BJ (cell line): Measurements from ENCODE around the gene ETDC. TPM values are rescaled to one million over a fixed set of nuclear protein-coding genes. Genes with fewer than 3 reads are reported as not detected.
"Not testable (repeated sequence)": the region's sequence is repeated elsewhere in the genome, so short reads cannot be mapped to it uniquely, and the experiment has no call there.

Source experiments
- CTCF ChIA-PET: fragments of 350-600 bp; formaldehyde crosslinking; extraction: SDS; loops from one replicate; lab custom pipeline; 2021; ENCODE audit warnings: antibody characterized with exemption, inconsistent platforms; lab: Yijun Ruan, JAX
- POLR2A ChIA-PET: fragments of 300-600 bp; sonication (Branson Sonifier 250); formaldehyde crosslinking; extraction: SDS; loops from one replicate; lab custom pipeline; 2021; ENCODE audit warnings: antibody characterized with exemption; lab: Charles Lee
- DNase-seq: peaks from one replicate; pipeline ENCODE4 v3.0.0-alpha.2; 2011; ENCODE audit warnings: low read depth
- H3K27me3 ChIP-seq: 2 replicates; pipeline ENCODE4 v1.6.0; 2011; ENCODE audit warnings: low read length; ENCODE audit not compliant: control insufficient read depth, insufficient read depth
- H3K36me3 ChIP-seq: 2 replicates; pipeline ENCODE4 v1.5.1; 2011; ENCODE audit warnings: low read length; ENCODE audit not compliant: control insufficient read depth, insufficient read depth
- H3K4me3 ChIP-seq: 2 replicates; pipeline ENCODE4 v1.5.1; 2011; ENCODE audit warnings: low read depth, mild to moderate bottlenecking, control low read depth, low read length
- CTCF ChIP-seq: IDR thresholded peaks from 2 replicates; pipeline ENCODE4 v1.5.1; 2011; ENCODE audit warnings: low read depth, mild to moderate bottlenecking, control low read depth, inconsistent platforms, low read length, moderate library complexity; ENCODE audit not compliant: insufficient read depth
- polyA minus RNA-seq: library from RNA; depleted of rRNA, polyadenylated mRNA; stranded (reverse); fragments of >200 nt; gene quantifications from 2 replicates; pipeline ENCODE4 v1.2.3, GENCODE V29; 2011; rRNA and poly(A)+ RNA removed
- polyA plus RNA-seq: library from polyadenylated mRNA; depleted of rRNA; stranded (reverse); fragments of >200 nt; gene quantifications from 2 replicates; pipeline ENCODE4 v1.2.3, GENCODE V29; 2011; rRNA removed

Gene ETDC
- not detected in 2 replicates for polyA plus RNA-seq
- polyA minus RNA-seq = not detected in 2 replicates

GRCh38 chrX:135309430-135309923, at the start of gene ETDC:
Gene ETDC (plus strand): TSS chrX:135309480. CDS start chrX:135309480, 0 bp downstream.
- POLR2A ChIA-PET = no interaction called here
- Histone ChIP-seq H3K27me3 (no peaks in the 10 kb centered on the region), H3K4me3 (no peak within 1 kb of the TSS), H3K36me3 (no peaks in the 10 kb centered on the region)
- CTCF ChIA-PET = no interaction called here
- DNase-seq = no peak
- TF ChIP-seq CTCF = no peak

DNA sequence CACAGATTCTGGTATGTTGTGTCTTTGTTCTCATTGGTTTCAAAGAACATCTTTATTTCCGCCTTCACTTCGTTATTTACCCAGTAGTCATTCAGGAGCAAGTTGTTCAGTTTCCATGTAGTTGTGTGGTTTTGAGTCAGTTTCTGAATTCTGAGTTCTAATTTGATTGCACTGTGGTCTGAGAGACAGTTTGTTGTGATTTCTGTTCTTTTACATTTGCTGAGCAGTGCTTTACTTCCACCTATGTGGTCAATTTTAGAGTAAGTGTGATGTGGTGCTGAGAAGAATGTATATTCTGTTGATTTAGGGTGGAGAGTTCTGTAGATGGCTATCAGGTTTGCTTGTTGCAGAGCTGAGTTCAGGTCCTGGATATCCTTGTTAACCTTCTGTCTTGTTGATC, 48.3 kb upstream of the ETDC start:
- H3K36me3 ChIP-seq, CTCF ChIA-PET, POLR2A ChIA-PET, H3K27me3 ChIP-seq, DNase-seq, H3K4me3 ChIP-seq: not testable (repeated sequence)

GRCh38 chrX:135263376-135263775, 45.9 kb upstream of the ETDC start:
- CTCF ChIA-PET, H3K27me3 ChIP-seq, H3K36me3 ChIP-seq, DNase-seq, H3K4me3 ChIP-seq, POLR2A ChIA-PET: not testable (repeated sequence)

DNA sequence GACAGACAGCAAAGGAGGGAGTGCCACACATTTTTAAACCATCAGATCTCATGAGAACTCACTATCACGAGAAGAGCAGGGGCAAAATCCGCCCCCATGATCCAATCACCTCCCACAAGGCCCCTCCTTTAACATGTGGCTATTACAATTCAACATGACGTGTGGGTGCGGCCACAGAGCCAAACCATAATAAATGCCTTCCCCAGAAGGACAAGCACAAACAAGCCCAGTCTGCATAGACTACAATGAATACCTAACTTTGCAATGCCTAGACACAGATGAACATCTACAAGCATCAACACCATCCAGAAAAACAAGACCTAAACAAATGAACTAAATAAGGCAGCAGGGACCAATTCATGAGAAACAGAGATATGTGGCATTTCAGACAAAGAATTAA, 45.1 kb upstream of the ETDC start:
- CTCF ChIA-PET = no interaction called here
- DNase-seq = no peak
- Histone ChIP-seq H3K36me3 (no peaks in the 10 kb centered on the region), H3K27me3 (no peaks in the 10 kb centered on the region), H3K4me3 (no peak overlapping the region)
- TF ChIP-seq CTCF = no peak
- POLR2A ChIA-PET = no interaction called here

DNA sequence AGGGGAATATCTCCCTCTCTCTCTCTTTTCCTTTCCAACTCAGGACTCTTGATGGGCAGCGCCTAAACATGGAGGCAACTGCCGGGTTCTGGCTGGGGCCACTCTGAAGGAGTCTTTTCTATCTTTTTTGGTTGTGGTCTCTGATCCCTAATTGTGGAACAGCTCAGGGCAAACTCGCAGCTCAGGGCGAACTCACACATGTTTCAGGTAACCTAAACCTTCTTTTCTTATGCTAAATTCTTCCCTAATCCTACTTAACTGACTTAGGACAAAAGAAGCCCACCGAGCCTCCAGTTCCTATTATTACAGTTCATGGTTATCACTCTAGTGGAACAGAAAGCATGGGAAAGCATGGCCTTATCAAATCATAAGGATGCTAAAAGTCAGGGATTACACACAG, 36.1 kb upstream of the ETDC start:
- ChIA-PET POLR2A (no interaction called here), CTCF (no interaction called here)
- Histone ChIP-seq H3K4me3 (no peak overlapping the region), H3K27me3 (no peaks in the 10 kb centered on the region), H3K36me3 (no peaks in the 10 kb centered on the region)
- no peak for DNase-seq
- no peak for TF ChIP-seq CTCF

GRCh38 chrX:135275973-135276372, 33.3 kb upstream of the ETDC start:
- POLR2A ChIA-PET = no interaction called here
- Histone ChIP-seq H3K27me3 (no peaks in the 10 kb centered on the region), H3K4me3 (no peak overlapping the region), H3K36me3 (no peaks in the 10 kb centered on the region)
- CTCF ChIA-PET = no interaction called here
- no peak for DNase-seq
- no peak for TF ChIP-seq CTCF
